ENCODE results near the gene TM9SF2. TPM values are rescaled to one million over a fixed set of nuclear protein-coding genes. Genes with fewer than 3 reads are reported as not detected.

TM9SF2 gene
- total RNA-seq, 2 experiments from 2014 or later, result 67.9 to 79.4 TPM

DNA sequence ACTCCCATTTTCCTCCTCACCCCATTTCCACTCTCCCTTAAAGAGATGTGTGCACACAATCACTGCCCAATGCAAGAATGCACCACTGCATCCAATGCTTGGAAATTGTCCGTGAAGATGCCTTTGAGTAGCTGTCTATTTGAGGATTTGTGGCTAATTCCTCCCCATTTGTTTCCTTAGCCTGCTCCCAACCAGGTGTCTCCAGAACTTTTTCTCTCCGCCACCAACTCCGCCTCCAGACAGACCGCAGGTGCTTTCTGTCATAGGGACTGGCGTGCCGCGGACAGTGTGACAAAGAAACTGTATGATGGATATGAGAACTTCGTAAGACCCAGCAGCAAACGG lies 461 bp upstream of the TM9SF2 start:
- H3K4me3 Mint-ChIP-seq, result peak overlapping the region; percentile 97
- peak overlapping the region; percentile 96 for H3K27ac Mint-ChIP-seq
- peak; percentile 7 for ATAC-seq

DNA sequence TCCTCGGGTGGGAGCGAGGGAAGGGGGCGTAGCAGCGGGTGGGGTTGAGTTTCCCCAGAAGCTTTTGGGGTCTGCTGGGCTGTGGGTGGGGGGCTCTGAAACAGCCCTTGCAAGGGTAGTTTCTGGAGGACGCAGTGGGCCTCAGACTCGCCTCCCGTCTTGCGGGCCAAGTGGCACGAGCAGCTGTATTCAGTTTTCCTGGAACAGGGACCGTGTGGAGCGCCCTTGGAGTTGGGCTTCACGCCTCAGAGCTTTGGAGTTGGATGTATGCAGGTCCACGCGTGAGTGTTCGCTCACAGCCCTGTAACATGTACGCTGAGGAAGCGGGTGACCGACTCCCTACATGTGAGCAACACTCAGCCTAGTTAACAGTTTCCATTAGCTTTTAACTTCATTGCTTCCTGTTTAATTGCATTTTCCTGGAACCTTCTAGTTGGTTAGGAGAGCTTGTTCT lies 603 bp downstream of the TM9SF2 start:
- peaks cover 71% of the 10 kb centered on the region for H3K4me1 Mint-ChIP-seq
- peaks cover 16% of the 10 kb centered on the region for H3K36me3 Mint-ChIP-seq
- no peaks in the 10 kb centered on the region for H3K9me3 Mint-ChIP-seq (ENCODE audit: low read depth)
- CTCF ChIA-PET, result interaction anchor here (0.8 to 2.5 kb wide), 10 partner anchors 36 to 235 kb away, joined by 3 to 11 read pairs (median 4); no protein-coding TSS in a partner anchor
- ATAC-seq, result no peak
- peak overlapping the region; percentile 96 for H3K27ac Mint-ChIP-seq
- no peaks in the 10 kb centered on the region for H3K27me3 Mint-ChIP-seq
- H3K4me3 Mint-ChIP-seq, result peak overlapping the region; percentile 97
- DNase-seq, result peak; percentile 54

More for the DNA sequence above, 461 bp upstream of the TM9SF2 start:
- H3K27me3 Mint-ChIP-seq, result no peaks in the 10 kb centered on the region
- H3K9me3 Mint-ChIP-seq (ENCODE audit: low read depth), result no peaks in the 10 kb centered on the region
- H3K4me1 Mint-ChIP-seq, result peaks cover 68% of the 10 kb centered on the region
- peaks cover 11% of the 10 kb centered on the region for H3K36me3 Mint-ChIP-seq
- no peak for DNase-seq
- CTCF ChIA-PET, result interaction anchor here (0.7 to 2.5 kb wide), 8 partner anchors 17 to 158 kb away, joined by 3 to 11 read pairs (median 3); no protein-coding TSS in a partner anchor

DNA sequence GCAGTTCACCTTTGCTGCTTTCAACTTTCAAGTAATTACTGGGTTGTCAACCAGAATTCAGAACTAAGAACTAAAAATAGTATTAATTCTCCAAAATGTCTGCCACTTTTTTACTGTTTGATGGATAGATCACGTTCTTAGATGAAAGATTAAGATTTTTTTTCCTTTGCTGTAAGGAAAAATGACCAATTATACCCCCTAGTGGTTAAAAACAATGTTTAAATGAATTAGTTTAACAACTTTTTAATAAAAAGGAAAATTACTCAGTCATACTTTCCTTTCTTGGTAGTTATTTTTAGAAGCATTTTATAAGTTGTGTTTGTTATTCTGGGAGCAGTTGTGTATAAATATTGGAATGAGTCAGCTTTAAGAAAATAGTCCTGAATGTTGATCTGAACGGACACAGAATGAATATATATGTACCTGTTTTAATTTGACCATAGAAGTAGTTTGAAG lies 4.6 kb downstream of the TM9SF2 start:
- Mint-ChIP-seq H3K27ac (peak overlapping the region; percentile 49), H3K9me3 (ENCODE audit: low read depth) (peaks cover 10% of the 10 kb centered on the region), H3K4me3 (peak overlapping the region; percentile 6), H3K4me1 (peaks cover 63% of the 10 kb centered on the region), H3K36me3 (peaks cover 54% of the 10 kb centered on the region), H3K27me3 (no peaks in the 10 kb centered on the region)
- DNase-seq (no peak), ATAC-seq (no peak)
- CTCF ChIA-PET, result interaction anchor here (0.6 to 4.8 kb wide), 15 partner anchors 9 to 223 kb away, joined by 3 to 39 read pairs (median 3); no protein-coding TSS in a partner anchor

DNA sequence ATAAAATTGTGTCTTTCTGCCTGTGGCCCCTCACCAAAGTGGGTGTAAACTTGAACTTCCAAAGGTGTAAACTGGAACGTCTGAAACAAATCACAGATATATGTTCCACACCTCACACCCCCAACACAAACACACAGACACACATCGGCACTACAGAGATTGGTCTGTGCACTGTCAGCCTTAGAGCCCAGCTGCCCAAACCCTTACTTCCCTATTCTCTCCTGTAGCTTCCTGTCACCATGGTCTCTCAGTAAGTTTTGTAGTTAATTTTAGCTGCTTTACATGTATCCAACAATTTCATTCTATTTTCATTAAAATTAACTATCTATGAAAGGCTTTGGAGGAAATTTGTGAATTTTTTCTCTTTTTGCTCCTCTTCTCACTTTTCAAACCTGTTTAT lies 5.4 kb downstream of the TM9SF2 start:
- no peak for DNase-seq
- CTCF ChIA-PET, result interaction anchor here (0.8 to 4.8 kb wide), 9 partner anchors 8 to 70 kb away, joined by 3 to 39 read pairs (median 3); no protein-coding TSS in a partner anchor
- peaks cover 67% of the 10 kb centered on the region for H3K4me1 Mint-ChIP-seq
- peaks cover 58% of the 10 kb centered on the region for H3K36me3 Mint-ChIP-seq
- H3K27ac Mint-ChIP-seq, result peak overlapping the region; percentile 23
- no peak overlapping the region for H3K4me3 Mint-ChIP-seq
- H3K9me3 Mint-ChIP-seq (ENCODE audit: low read depth), result peaks cover 10% of the 10 kb centered on the region
- no peaks in the 10 kb centered on the region for H3K27me3 Mint-ChIP-seq
- no peak for ATAC-seq

DNA sequence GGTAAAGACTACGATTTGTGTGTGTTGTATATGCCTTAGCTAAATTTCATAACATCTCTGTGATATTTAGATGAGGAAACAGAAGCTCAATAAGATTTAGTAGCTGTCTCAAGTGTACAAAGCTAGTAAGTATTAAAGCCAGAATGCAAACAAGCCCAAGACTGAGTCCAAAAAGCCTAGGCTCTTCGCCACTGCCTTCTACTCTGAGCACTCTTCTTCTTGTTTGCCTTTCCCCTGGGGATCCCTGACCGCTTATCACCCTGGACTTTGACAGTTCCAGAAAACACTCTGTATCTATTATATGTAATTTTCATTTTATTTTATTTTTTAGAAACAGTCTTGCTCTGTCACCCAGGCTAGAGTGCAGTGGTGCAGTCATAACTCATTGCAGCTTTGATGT lies 5.8 kb downstream of the TM9SF2 start:
- ATAC-seq (no peak), DNase-seq (no peak)
- H3K9me3 Mint-ChIP-seq (ENCODE audit: low read depth), result peaks cover 10% of the 10 kb centered on the region
- H3K36me3 Mint-ChIP-seq, result peaks cover 57% of the 10 kb centered on the region
- no peaks in the 10 kb centered on the region for H3K27me3 Mint-ChIP-seq
- no peak overlapping the region for H3K27ac Mint-ChIP-seq
- CTCF ChIA-PET, result interaction anchor here (0.8 to 4.8 kb wide), 8 partner anchors 12 to 241 kb away, joined by 3 to 18 read pairs (median 3); no protein-coding TSS in a partner anchor
- H3K4me1 Mint-ChIP-seq, result peaks cover 70% of the 10 kb centered on the region
- H3K4me3 Mint-ChIP-seq, result no peak overlapping the region

DNA sequence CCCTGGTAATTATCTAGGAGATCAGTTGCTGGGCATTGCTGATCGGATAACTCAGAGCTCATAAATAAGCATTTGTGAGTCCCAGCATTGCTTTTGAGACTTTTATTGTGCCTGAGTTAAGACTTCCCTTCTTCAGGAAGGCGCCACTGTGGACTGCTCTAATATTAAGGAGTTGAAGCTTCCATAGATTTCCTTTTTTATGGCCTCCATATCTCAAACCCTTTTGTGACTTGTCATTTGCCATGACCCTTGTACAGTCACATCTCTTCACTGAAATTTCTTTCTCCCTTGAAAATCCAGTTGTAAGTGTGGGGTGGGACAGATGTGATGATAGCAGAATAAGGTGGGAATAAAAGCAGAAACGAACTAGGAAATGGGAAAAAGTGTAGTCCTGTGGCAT lies 6.3 kb downstream of the TM9SF2 start:
- Mint-ChIP-seq H3K4me3 (no peak overlapping the region), H3K27me3 (no peaks in the 10 kb centered on the region), H3K36me3 (peaks cover 61% of the 10 kb centered on the region), H3K4me1 (peaks cover 70% of the 10 kb centered on the region), H3K27ac (no peak overlapping the region), H3K9me3 (ENCODE audit: low read depth) (peaks cover 10% of the 10 kb centered on the region)
- CTCF ChIA-PET, result interaction anchor here (0.8 to 4.8 kb wide), 7 partner anchors 13 to 242 kb away, joined by 3 to 18 read pairs (median 3); no protein-coding TSS in a partner anchor
- ATAC-seq (no peak), DNase-seq (no peak)

DNA sequence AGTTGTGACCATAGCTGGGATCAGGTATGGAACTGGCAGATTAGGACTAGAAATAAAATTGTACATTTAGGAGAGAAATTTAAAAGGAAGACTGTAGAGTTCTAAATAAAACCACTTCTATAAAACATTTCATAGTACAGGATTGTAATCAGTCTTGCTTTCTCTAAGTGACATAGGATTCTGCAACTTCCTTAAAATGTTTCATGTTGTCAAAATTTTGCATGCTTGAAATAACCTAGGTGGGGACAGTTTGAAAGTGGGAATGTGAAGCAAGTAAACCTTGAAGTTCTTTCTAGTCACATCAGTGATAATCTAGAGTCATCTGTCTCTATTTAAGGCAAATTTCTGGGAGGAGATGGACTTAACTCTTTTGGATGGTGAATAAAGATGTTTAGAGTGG lies 6.7 kb downstream of the TM9SF2 start:
- Mint-ChIP-seq H3K36me3 (peaks cover 63% of the 10 kb centered on the region), H3K4me3 (no peak overlapping the region), H3K27ac (no peak overlapping the region), H3K27me3 (no peaks in the 10 kb centered on the region), H3K9me3 (ENCODE audit: low read depth) (peaks cover 10% of the 10 kb centered on the region), H3K4me1 (peaks cover 70% of the 10 kb centered on the region)
- CTCF ChIA-PET, result interaction anchor here (1.2 to 4.8 kb wide), 3 partner anchors 66 to 242 kb away, joined by 3 to 18 read pairs (median 5); no protein-coding TSS in a partner anchor
- ATAC-seq (no peak), DNase-seq (no peak)

DNA sequence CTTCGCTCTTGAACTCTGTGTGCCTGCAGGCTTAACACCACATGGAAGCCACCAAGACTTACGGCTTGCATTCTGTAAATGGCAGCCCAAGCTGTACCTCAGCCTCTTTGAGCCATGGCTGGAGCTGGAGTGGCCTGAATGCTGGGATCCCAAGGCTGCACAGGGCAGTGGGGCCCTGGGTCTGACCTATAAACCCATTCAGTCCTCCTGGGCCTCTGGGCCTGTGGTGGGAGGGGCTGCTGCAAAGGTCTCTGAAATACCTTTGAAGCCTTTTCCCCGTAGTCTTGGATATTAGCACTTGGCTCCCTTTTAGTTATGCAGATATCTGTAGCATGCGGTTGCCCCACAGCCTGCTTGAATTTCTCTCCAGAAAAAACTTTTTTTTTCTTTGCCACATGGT lies 8.2 kb downstream of the TM9SF2 start:
- H3K4me1 Mint-ChIP-seq, result peaks cover 62% of the 10 kb centered on the region
- CTCF ChIA-PET, result interaction anchor here (0.6 kb wide), 1 partner anchor 31 kb away, joined by 3 read pairs; no protein-coding TSS in a partner anchor
- no peak overlapping the region for H3K27ac Mint-ChIP-seq
- peaks cover 10% of the 10 kb centered on the region for H3K9me3 Mint-ChIP-seq (ENCODE audit: low read depth)
- H3K4me3 Mint-ChIP-seq, result no peak overlapping the region
- ATAC-seq, result no peak
- no peak for DNase-seq
- H3K27me3 Mint-ChIP-seq, result no peaks in the 10 kb centered on the region
- H3K36me3 Mint-ChIP-seq, result peaks cover 61% of the 10 kb centered on the region

DNA sequence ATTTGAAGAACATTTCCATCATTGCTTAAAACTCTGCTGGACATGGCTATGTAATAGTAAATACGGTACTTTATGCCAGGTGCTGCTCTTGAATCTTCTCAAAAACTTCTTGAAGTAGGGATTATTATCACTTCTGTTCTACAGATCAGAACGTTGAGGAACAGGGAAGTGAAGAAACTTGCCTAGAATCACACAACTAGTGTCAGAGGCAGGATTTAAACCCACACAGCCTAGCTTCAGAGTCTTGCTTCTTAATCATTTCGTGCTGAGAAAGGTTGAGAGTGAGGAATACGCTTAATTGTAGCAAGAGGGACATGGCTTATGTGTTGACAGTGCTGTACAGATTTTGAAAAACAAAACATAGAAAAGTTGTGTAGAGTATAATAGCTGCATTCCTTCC lies 13.5 kb downstream of the TM9SF2 start:
- CTCF ChIA-PET, result interaction anchor here (1.2 kb wide), 1 partner anchor 8 kb away, joined by 3 read pairs; no protein-coding TSS in a partner anchor
- Mint-ChIP-seq H3K4me3 (no peak overlapping the region), H3K9me3 (ENCODE audit: low read depth) (no peaks in the 10 kb centered on the region), H3K27me3 (no peaks in the 10 kb centered on the region), H3K27ac (no peak overlapping the region), H3K4me1 (peaks cover 43% of the 10 kb centered on the region), H3K36me3 (peaks cover 32% of the 10 kb centered on the region)
- DNase-seq (no peak), ATAC-seq (no peak)

DNA sequence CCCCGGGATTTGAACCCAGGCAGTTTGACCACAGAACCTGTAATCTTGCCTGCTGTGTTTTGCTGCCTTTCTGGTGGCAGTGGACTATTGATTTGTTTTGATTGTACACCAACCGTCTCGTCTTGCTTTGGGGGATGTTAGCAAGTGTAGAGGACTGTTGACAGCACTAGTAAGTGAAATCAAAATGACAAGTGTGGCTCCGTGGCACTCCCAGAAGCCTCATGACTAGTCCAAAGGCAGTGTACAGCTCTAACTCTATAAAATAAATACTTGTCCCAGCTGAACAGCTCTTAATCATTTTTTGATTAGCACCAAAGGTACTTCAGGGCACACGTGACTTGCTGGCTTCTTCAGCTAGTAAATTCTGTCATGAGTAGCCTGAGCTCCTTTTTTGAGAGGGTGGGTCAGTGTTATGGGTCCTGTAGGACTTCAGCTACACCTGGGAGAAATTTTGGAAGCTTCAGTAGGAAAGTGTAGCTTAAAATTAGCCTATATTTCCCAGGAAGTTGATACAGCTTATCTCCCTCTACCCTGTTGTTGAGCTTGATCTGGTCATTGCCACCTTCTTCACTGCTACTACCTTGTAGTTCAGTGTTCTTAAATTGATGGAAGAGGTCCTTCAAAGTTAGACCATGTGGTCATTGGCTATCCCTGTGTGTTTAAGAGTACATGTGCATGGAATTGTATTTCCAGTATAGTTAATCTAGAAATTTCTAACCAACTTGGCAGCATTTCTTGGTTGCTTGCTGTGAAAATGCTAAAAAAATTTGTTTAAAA lies 15.1 kb downstream of the TM9SF2 start:
- Mint-ChIP-seq H3K4me1 (peaks cover 32% of the 10 kb centered on the region), H3K36me3 (peaks cover 22% of the 10 kb centered on the region), H3K27me3 (no peaks in the 10 kb centered on the region), H3K9me3 (ENCODE audit: low read depth) (no peaks in the 10 kb centered on the region), H3K4me3 (no peak overlapping the region), H3K27ac (no peak overlapping the region)
- DNase-seq, result no peak
- ATAC-seq, result no peak
- CTCF ChIA-PET, result interaction anchor here (0.9 to 2.2 kb wide), 4 partner anchors 11 to 20 kb away, joined by 3 to 6 read pairs (median 4); no protein-coding TSS in a partner anchor

DNA sequence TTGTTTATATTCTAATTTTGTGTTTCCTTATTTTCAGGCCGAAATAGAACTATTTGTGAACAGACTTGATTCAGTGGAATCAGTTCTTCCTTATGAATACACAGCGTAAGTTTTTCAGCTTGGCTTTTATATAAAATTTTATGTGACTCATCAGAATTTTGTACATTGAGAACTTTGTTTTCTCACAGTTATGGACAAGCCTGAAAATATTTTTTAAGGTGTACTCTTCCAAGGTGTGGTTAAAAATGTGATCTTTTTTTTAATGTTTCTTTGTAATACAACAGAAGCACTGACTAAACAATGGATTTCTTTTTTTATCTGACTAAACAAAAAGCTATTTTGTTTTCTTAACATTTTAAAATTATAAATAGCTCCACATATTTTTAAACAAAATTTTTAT lies 16.3 kb downstream of the TM9SF2 start:
- Mint-ChIP-seq H3K4me3 (no peak overlapping the region), H3K9me3 (ENCODE audit: low read depth) (no peaks in the 10 kb centered on the region), H3K36me3 (peaks cover 26% of the 10 kb centered on the region)

DNA sequence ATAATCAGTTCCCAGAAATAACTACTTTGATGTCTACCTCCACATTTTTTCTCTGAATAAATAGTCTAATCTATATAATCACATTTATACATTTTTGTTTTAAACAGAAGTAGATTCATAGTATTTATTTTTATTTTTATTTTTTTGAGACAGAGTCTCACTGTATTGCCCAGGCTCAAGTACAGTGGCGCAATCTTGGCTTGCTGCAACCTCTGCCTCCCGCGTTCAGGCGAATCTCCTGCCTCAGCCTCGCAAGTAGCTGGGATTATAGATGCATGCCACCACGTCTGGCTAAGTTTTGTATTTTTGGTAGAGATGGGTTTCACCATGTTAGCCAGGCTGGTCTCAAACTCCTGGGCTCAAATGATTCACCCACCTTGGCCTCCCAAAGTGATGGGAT lies 16.7 kb downstream of the TM9SF2 start:
- H3K9me3 Mint-ChIP-seq (ENCODE audit: low read depth), result no peaks in the 10 kb centered on the region
- no peak overlapping the region for H3K27ac Mint-ChIP-seq
- DNase-seq, result no peak
- CTCF ChIA-PET, result interaction anchor here (0.6 to 2.2 kb wide), 6 partner anchors 10 to 1172 kb away, joined by 3 to 7 read pairs (median 4); no protein-coding TSS in a partner anchor
- H3K4me3 Mint-ChIP-seq, result no peak overlapping the region
- H3K27me3 Mint-ChIP-seq, result no peaks in the 10 kb centered on the region
- peaks cover 26% of the 10 kb centered on the region for H3K36me3 Mint-ChIP-seq
- peaks cover 19% of the 10 kb centered on the region for H3K4me1 Mint-ChIP-seq
- no peak for ATAC-seq

More for the DNA sequence above, 16.3 kb downstream of the TM9SF2 start:
- Mint-ChIP-seq H3K27me3 (no peaks in the 10 kb centered on the region), H3K4me1 (peaks cover 22% of the 10 kb centered on the region), H3K27ac (no peak overlapping the region)
- ATAC-seq, result no peak
- CTCF ChIA-PET, result interaction anchor here (0.6 to 2.2 kb wide), 4 partner anchors 11 to 1172 kb away, joined by 4 to 7 read pairs (median 6); no protein-coding TSS in a partner anchor
- DNase-seq, result no peak

DNA sequence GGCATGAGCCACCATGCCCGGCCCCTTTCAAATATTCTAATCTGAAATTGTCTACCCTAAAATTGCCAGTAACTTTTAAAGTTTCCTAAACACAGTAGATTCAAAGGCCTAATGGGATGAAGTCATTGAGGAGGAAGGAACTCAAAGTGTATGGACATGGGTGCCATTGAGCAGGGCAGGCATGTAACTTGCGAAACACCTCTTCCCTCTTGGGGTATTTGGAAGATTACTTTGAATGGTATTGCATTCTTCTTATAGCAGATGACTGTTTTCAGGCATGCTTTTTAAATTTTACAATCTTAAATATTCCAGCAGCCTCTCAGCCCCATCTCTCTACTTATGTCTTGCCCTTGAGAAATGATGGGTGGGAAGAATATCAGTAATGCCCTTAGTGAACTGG lies 21.0 kb downstream of the TM9SF2 start:
- Mint-ChIP-seq H3K27ac (no peak overlapping the region), H3K9me3 (ENCODE audit: low read depth) (no peaks in the 10 kb centered on the region), H3K36me3 (peaks cover 55% of the 10 kb centered on the region), H3K27me3 (no peaks in the 10 kb centered on the region), H3K4me1 (peaks cover 29% of the 10 kb centered on the region), H3K4me3 (no peak overlapping the region)
- DNase-seq (no peak), ATAC-seq (no peak)
- CTCF ChIA-PET, result no interaction called here
